ENCODE data around the gene CACNA1C. TPM values are rescaled to one million over a fixed set of nuclear protein-coding genes. Genes with fewer than 3 reads are reported as not detected.

CACNA1C gene
- total RNA-seq, 4 donors from 2014 or later, result 1.4 to 3.7 (median 2.2) TPM

- Histone ChIP-seq H3K36me3 (peaks cover 3% of the 10 kb centered on the region), H3K4me3 (no peak overlapping the region), H3K27me3 (no peaks in the 10 kb centered on the region), H3K4me1 (no peaks in the 10 kb centered on the region), H3K27ac (no peak overlapping the region), H3K9me3 (no peaks in the 10 kb centered on the region)
- 97% methylated on average over 14 of the region's 14 CpGs for WGBS
- no peak for DNase-seq (ENCODE audit: low spot score in 2 of 2)
- TF ChIP-seq CTCF (IDR thresholded peaks at IDR 0.05) (no peak), POLR2AphosphoS5 (IDR thresholded peaks at IDR 0.05) (no peak), POLR2A (IDR thresholded peaks at IDR 0.05) (no peak), EP300 (IDR thresholded peaks at IDR 0.05) (no peak)
These were observed 599.2 kb downstream of the CACNA1C start for GRCh38 chr12:2652011-2652400.

GRCh38 chr12:2652401-2653081 lies 599.8 kb downstream of the CACNA1C start:
- peaks cover 3% of the 10 kb centered on the region for H3K36me3 ChIP-seq
- no peak overlapping the region for H3K4me3 ChIP-seq
- WGBS, result 81% methylated on average over 12 of the region's 33 CpGs
- no peak overlapping the region for H3K27ac ChIP-seq
- no peaks in the 10 kb centered on the region for H3K9me3 ChIP-seq
- H3K4me1 ChIP-seq, result no peaks in the 10 kb centered on the region
- DNase-seq (ENCODE audit: low spot score in 2 of 2), result peak in 1 of 2 donors; percentile 74
- TF ChIP-seq POLR2A (IDR thresholded peaks at IDR 0.05) (no peak), CTCF (IDR thresholded peaks at IDR 0.05) (no peak), POLR2AphosphoS5 (IDR thresholded peaks at IDR 0.05) (no peak), EP300 (IDR thresholded peaks at IDR 0.05) (no peak)
- no peaks in the 10 kb centered on the region for H3K27me3 ChIP-seq

- Histone ChIP-seq H3K27ac (no peak overlapping the region), H3K4me3 (no peak overlapping the region), H3K4me1 (no peaks in the 10 kb centered on the region), H3K9me3 (no peaks in the 10 kb centered on the region), H3K27me3 (no peaks in the 10 kb centered on the region), H3K36me3 (peaks cover 3% of the 10 kb centered on the region)
- TF ChIP-seq CTCF (IDR thresholded peaks at IDR 0.05) (no peak), EP300 (IDR thresholded peaks at IDR 0.05) (no peak), POLR2A (IDR thresholded peaks at IDR 0.05) (no peak), POLR2AphosphoS5 (IDR thresholded peaks at IDR 0.05) (no peak)
- WGBS, result 89% methylated on average over 21 of the region's 22 CpGs
- DNase-seq (ENCODE audit: low spot score in 2 of 2), result peak in 1 of 2 donors; percentile 40
These were observed 600.7 kb downstream of the CACNA1C start for GRCh38 chr12:2653461-2653965.

GRCh38 chr12:2654311-2654710 lies 601.5 kb downstream of the CACNA1C start:
- TF ChIP-seq CTCF (IDR thresholded peaks at IDR 0.05) (no peak), POLR2AphosphoS5 (IDR thresholded peaks at IDR 0.05) (no peak), POLR2A (IDR thresholded peaks at IDR 0.05) (no peak), EP300 (IDR thresholded peaks at IDR 0.05) (no peak)
- Histone ChIP-seq H3K27me3 (no peaks in the 10 kb centered on the region), H3K4me1 (no peaks in the 10 kb centered on the region), H3K4me3 (no peak overlapping the region), H3K36me3 (peaks cover 3% of the 10 kb centered on the region), H3K27ac (no peak overlapping the region), H3K9me3 (no peaks in the 10 kb centered on the region)
- DNase-seq (ENCODE audit: low spot score in 2 of 2), result peak in 1 of 2 donors; percentile 76
- 76% methylated on average over 7 of the region's 8 CpGs for WGBS

GRCh38 chr12:2654741-2655140 lies 602.0 kb downstream of the CACNA1C start:
- H3K27me3 ChIP-seq, result no peaks in the 10 kb centered on the region
- H3K4me3 ChIP-seq, result no peak overlapping the region
- peaks cover 3% of the 10 kb centered on the region for H3K36me3 ChIP-seq
- no peaks in the 10 kb centered on the region for H3K4me1 ChIP-seq
- no peaks in the 10 kb centered on the region for H3K9me3 ChIP-seq
- 72% methylated on average over 4 of the region's 4 CpGs for WGBS
- TF ChIP-seq POLR2A (IDR thresholded peaks at IDR 0.05) (no peak), CTCF (IDR thresholded peaks at IDR 0.05) (no peak), POLR2AphosphoS5 (IDR thresholded peaks at IDR 0.05) (no peak), EP300 (IDR thresholded peaks at IDR 0.05) (no peak)
- peak in 1 of 2 donors; percentile 48 for DNase-seq (ENCODE audit: low spot score in 2 of 2)
- H3K27ac ChIP-seq, result no peak overlapping the region

All from suprapubic skin (tissue), 4 donors.